K562 (cell line): Measurements from ENCODE around the gene GLRA3. TPM values are rescaled to one million over a fixed set of nuclear protein-coding genes. Genes with fewer than 3 reads are reported as not detected.

Source experiments
- ADNP ChIP-seq: fragments of 200-800 bp; sonication (Bioruptor generic); IDR thresholded peaks from 2 replicates; pipeline ENCODE4 v1.6.1; 2016; ENCODE audit warnings: missing genetic modification characterization, missing compliant biosample characterization
- CBFB ChIP-seq: sonication (generic); formaldehyde crosslinking; IDR thresholded peaks from 2 replicates; pipeline ENCODE4 v1.4.0; 2020; ENCODE audit warnings: mild to moderate bottlenecking, missing genetic modification reagents
- GATA2 ChIP-seq: sonication (generic); formaldehyde crosslinking; IDR thresholded peaks from 2 replicates; pipeline ENCODE4 v1.4.0; 2020; ENCODE audit warnings: mild to moderate bottlenecking, missing genetic modification reagents
- HDGF ChIP-seq: fragments of 450-650 bp; IDR thresholded peaks from 2 replicates; pipeline ENCODE4 v1.6.1; 2016
- MAFF ChIP-seq: IDR thresholded peaks from 2 replicates; pipeline ENCODE4 v1.6.1; 2012; ENCODE audit warnings: low read length, improper control_type of control experiment
- NFE2 ChIP-seq: IDR thresholded peaks from 2 replicates; pipeline ENCODE4 v1.6.1; 2014; ENCODE audit warnings: antibody characterized with exemption, low read depth
- PYGO2 ChIP-seq: fragments of 450-650 bp; IDR thresholded peaks from 2 replicates; pipeline ENCODE4 v1.6.1; 2016; ENCODE audit warnings: mild to moderate bottlenecking, missing genetic modification characterization, moderate library complexity, missing compliant biosample characterization
- RB1 ChIP-seq: fragments of 450-650 bp; IDR thresholded peaks from 2 replicates; pipeline ENCODE4 v1.6.1; 2017; ENCODE audit warnings: low read depth, mild to moderate bottlenecking
- SNIP1 ChIP-seq: fragments of 450-650 bp; IDR thresholded peaks from 2 replicates; pipeline ENCODE4 v1.7.1; 2017; ENCODE audit warnings: low read depth, mild to moderate bottlenecking
- ZNF347 ChIP-seq: fragments of 450-650 bp; formaldehyde crosslinking; IDR thresholded peaks from 2 replicates; pipeline ENCODE4 v1.4.0; 2020; ENCODE audit warnings: low read depth, mild to moderate bottlenecking, moderate library complexity
- polyA plus RNA-seq, 8 experiments: library from polyadenylated mRNA; depleted of rRNA in 4 of 8; stranded (reverse) in 5 of 8; unstranded in 3 of 8; fragments of >200 nt; fragmentation: Nextera tagmentation in 2 of 8; fragmentation: Illumina TruSeq in 1 of 8; extraction: Ambion mirVana in 2 of 8; extraction: Trizol in 1 of 8; gene quantifications; 2 replicates each; pipeline versions ENCODE4 v1.2.1 to v1.2.3, GENCODE V29; 2011 to 2014; ENCODE audit warnings: inconsistent platforms in 1 of 8, missing spikeins in 1 of 8
- total RNA-seq, 7 experiments: library from RNA; depleted of rRNA in 6 of 7; stranded (reverse); fragments of >200 nt in 6 of 7; fragmentation: Illumina TruSeq in 2 of 7; extraction: Trizol in 2 of 7; gene quantifications; 2 replicates each; pipeline versions ENCODE4 v1.2.1 to v1.2.3, GENCODE V29; 2011 to 2021; ENCODE audit warnings: low replicate concordance in 1 of 7
- TF ChIP-seq, protein P1 (sequence below), 2 experiments: fragments of 450-650 bp in 1 of 2; sonication (generic) in 1 of 2; formaldehyde crosslinking in 1 of 2; IDR thresholded peaks; 2 replicates each; pipeline versions ENCODE4 v1.7.1 to v1.9.0; 2016 to 2022; ENCODE audit warnings: inconsistent platforms in 1 of 2, mild to moderate bottlenecking in 1 of 2, missing genetic modification reagents in 1 of 2
- TF ChIP-seq, protein P2 (sequence below): sonication (generic); formaldehyde crosslinking; IDR thresholded peaks from 2 replicates; pipeline ENCODE4 v1.8.1; 2023; ENCODE audit warnings: mild to moderate bottlenecking, missing genetic modification reagents
- TF ChIP-seq, protein P3 (sequence below): fragments of 250-450 bp; sonication (Bioruptor Pico); IDR thresholded peaks from 2 replicates; pipeline ENCODE4 v1.5.0; 2020; ENCODE audit warnings: mild to moderate bottlenecking, borderline replicate concordance

GLRA3 gene
- total and polyA plus RNA-seq, 9 of the 15 experiments (the other 6 are each of a cell fraction or from before 2014, with no cell fraction given): 0.06 to 0.14 (median 0.08) TPM; not detected in 2

DNA sequence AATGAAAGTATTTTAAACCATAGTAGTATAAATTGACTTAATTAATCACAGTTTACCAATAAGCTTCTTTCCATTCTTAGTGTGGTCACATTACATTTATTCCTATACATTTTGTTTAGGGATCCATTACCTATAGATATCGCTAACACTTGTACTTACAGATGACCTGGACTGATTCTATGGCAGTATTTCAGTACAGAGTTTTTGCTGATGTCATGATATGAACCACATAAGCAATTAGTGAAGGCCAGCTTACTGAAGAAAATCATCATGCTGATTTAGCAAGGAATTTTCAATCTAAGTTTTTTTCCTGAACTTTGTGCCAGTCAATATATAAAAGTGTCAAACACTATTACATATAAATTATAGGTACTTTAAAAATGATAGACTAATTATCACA, 193.3 kb downstream of the GLRA3 start (continued):
- TF ChIP-seq, protein P1, sequence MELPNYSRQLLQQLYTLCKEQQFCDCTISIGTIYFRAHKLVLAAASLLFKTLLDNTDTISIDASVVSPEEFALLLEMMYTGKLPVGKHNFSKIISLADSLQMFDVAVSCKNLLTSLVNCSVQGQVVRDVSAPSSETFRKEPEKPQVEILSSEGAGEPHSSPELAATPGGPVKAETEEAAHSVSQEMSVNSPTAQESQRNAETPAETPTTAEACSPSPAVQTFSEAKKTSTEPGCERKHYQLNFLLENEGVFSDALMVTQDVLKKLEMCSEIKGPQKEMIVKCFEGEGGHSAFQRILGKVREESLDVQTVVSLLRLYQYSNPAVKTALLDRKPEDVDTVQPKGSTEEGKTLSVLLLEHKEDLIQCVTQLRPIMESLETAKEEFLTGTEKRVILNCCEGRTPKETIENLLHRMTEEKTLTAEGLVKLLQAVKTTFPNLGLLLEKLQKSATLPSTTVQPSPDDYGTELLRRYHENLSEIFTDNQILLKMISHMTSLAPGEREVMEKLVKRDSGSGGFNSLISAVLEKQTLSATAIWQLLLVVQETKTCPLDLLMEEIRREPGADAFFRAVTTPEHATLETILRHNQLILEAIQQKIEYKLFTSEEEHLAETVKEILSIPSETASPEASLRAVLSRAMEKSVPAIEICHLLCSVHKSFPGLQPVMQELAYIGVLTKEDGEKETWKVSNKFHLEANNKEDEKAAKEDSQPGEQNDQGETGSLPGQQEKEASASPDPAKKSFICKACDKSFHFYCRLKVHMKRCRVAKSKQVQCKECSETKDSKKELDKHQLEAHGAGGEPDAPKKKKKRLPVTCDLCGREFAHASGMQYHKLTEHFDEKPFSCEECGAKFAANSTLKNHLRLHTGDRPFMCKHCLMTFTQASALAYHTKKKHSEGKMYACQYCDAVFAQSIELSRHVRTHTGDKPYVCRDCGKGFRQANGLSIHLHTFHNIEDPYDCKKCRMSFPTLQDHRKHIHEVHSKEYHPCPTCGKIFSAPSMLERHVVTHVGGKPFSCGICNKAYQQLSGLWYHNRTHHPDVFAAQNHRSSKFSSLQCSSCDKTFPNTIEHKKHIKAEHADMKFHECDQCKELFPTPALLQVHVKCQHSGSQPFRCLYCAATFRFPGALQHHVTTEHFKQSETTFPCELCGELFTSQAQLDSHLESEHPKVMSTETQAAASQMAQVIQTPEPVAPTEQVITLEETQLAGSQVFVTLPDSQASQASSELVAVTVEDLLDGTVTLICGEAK (IDR thresholded peaks at IDR 0.05): no peak
- TF ChIP-seq, protein P1 (CRISPR knock-in tag; IDR thresholded peaks at IDR 0.05): no peak
- TF ChIP-seq ZNF347 (CRISPR knock-in tag) (no peak), CBFB (CRISPR knock-in tag) (no peak), GATA2 (CRISPR knock-in tag) (no peak), HDGF (no peak), SNIP1 (no peak), RB1 (no peak), NFE2 (peak; percentile 41; the same call in 1 of the 2 replicates), PYGO2 (tag) (no peak), MAFF (0 out of 2 replicates have a peak, but pooled peaks have one; percentile 23), ADNP (no peak)
- TF ChIP-seq, protein P2, sequence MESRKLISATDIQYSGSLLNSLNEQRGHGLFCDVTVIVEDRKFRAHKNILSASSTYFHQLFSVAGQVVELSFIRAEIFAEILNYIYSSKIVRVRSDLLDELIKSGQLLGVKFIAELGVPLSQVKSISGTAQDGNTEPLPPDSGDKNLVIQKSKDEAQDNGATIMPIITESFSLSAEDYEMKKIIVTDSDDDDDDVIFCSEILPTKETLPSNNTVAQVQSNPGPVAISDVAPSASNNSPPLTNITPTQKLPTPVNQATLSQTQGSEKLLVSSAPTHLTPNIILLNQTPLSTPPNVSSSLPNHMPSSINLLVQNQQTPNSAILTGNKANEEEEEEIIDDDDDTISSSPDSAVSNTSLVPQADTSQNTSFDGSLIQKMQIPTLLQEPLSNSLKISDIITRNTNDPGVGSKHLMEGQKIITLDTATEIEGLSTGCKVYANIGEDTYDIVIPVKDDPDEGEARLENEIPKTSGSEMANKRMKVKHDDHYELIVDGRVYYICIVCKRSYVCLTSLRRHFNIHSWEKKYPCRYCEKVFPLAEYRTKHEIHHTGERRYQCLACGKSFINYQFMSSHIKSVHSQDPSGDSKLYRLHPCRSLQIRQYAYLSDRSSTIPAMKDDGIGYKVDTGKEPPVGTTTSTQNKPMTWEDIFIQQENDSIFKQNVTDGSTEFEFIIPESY (CRISPR knock-in tag): no peak
- TF ChIP-seq, protein P3, sequence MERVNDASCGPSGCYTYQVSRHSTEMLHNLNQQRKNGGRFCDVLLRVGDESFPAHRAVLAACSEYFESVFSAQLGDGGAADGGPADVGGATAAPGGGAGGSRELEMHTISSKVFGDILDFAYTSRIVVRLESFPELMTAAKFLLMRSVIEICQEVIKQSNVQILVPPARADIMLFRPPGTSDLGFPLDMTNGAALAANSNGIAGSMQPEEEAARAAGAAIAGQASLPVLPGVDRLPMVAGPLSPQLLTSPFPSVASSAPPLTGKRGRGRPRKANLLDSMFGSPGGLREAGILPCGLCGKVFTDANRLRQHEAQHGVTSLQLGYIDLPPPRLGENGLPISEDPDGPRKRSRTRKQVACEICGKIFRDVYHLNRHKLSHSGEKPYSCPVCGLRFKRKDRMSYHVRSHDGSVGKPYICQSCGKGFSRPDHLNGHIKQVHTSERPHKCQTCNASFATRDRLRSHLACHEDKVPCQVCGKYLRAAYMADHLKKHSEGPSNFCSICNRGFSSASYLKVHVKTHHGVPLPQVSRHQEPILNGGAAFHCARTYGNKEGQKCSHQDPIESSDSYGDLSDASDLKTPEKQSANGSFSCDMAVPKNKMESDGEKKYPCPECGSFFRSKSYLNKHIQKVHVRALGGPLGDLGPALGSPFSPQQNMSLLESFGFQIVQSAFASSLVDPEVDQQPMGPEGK (CRISPR knock-in tag): no peak
